ENCODE measurements around the gene MIAT. TPM values are rescaled to one million over a fixed set of nuclear protein-coding genes. Genes with fewer than 3 reads are reported as not detected.
"Not testable (repeated sequence)": the region's sequence is repeated elsewhere in the genome, so short reads cannot be mapped to it uniquely, and the experiment has no call there.

The MIAT gene
- polyA plus RNA-seq, 3 donors: 0.32 to 0.50 (median 0.35) TPM

- no peak for DNase-seq (ENCODE audit: low read depth in 3 of 3, low spot score in 2 of 3)
These were observed 33.4 kb downstream of the MIAT start for GRCh38 chr22:26690654-26691376.

GRCh38 chr22:26691377-26691716 is 34.0 kb downstream of the MIAT start:
- no peak for DNase-seq (ENCODE audit: low read depth in 3 of 3, low spot score in 2 of 3)

GRCh38 chr22:26692215-26692614 is 34.8 kb downstream of the MIAT start:
- no peak for DNase-seq (ENCODE audit: low read depth in 3 of 3, low spot score in 2 of 3)

GRCh38 chr22:26697151-26697550 is 39.8 kb downstream of the MIAT start:
- no peak for DNase-seq (ENCODE audit: low read depth in 3 of 3, low spot score in 2 of 3)

- no peak for DNase-seq (ENCODE audit: low read depth in 3 of 3, low spot score in 2 of 3)
These were observed 43.1 kb downstream of the MIAT start for GRCh38 chr22:26700462-26700861.

GRCh38 chr22:26700886-26701285 is 43.5 kb downstream of the MIAT start:
- DNase-seq (ENCODE audit: low read depth in 3 of 3, low spot score in 2 of 3): no peak

- DNase-seq (ENCODE audit: low read depth in 3 of 3, low spot score in 2 of 3): no peak
These were observed 43.9 kb downstream of the MIAT start for GRCh38 chr22:26701323-26701722.

GRCh38 chr22:26702906-26703830 is 45.8 kb downstream of the MIAT start:
- no peak for DNase-seq (ENCODE audit: low read depth in 3 of 3, low spot score in 2 of 3)

- DNase-seq (ENCODE audit: low read depth in 3 of 3, low spot score in 2 of 3): not testable (repeated sequence)
These were observed 48.0 kb downstream of the MIAT start for GRCh38 chr22:26705379-26705778.

GRCh38 chr22:26707090-26707489 is 49.7 kb downstream of the MIAT start:
- DNase-seq (ENCODE audit: low read depth in 3 of 3, low spot score in 2 of 3): no peak

GRCh38 chr22:26707581-26707980 is 50.2 kb downstream of the MIAT start:
- DNase-seq (ENCODE audit: low read depth in 3 of 3, low spot score in 2 of 3): no peak

GRCh38 chr22:26708256-26709009 is 51.0 kb downstream of the MIAT start:
- DNase-seq (ENCODE audit: low read depth in 3 of 3, low spot score in 2 of 3): no peak

GRCh38 chr22:26709617-26710390 is 52.4 kb downstream of the MIAT start:
- no peak for DNase-seq (ENCODE audit: low read depth in 3 of 3, low spot score in 2 of 3)

GRCh38 chr22:26711205-26711963 is 54.0 kb downstream of the MIAT start:
- DNase-seq (ENCODE audit: low read depth in 3 of 3, low spot score in 2 of 3): no peak

GRCh38 chr22:26712158-26712557 is 54.8 kb downstream of the MIAT start:
- no peak for DNase-seq (ENCODE audit: low read depth in 3 of 3, low spot score in 2 of 3)

GRCh38 chr22:26713823-26714449 is 56.5 kb downstream of the MIAT start:
- no peak for DNase-seq (ENCODE audit: low read depth in 3 of 3, low spot score in 2 of 3)

GRCh38 chr22:26714971-26715370 is 57.6 kb downstream of the MIAT start:
- DNase-seq (ENCODE audit: low read depth in 3 of 3, low spot score in 2 of 3): no peak

- no peak for DNase-seq (ENCODE audit: low read depth in 3 of 3, low spot score in 2 of 3)
These were observed 58.1 kb downstream of the MIAT start for GRCh38 chr22:26715392-26715936.

- no peak for DNase-seq (ENCODE audit: low read depth in 3 of 3, low spot score in 2 of 3)
These were observed 61.1 kb downstream of the MIAT start for GRCh38 chr22:26718488-26718887.
